HG02973 (cell line): ENCODE measurements around the gene CDR2L.
"Not testable (repeated sequence)": the region's sequence is repeated elsewhere in the genome, so short reads cannot be mapped to it uniquely, and the experiment has no call there.

Source experiments
- ATAC-seq: cut with Tn5 transposase; IDR thresholded peaks from one replicate; pipeline ENCODE4 v1.9.1; 2021; ENCODE audit warnings: moderate library complexity; ENCODE audit not compliant: unreplicated experiment

Gene CDR2L

DNA sequence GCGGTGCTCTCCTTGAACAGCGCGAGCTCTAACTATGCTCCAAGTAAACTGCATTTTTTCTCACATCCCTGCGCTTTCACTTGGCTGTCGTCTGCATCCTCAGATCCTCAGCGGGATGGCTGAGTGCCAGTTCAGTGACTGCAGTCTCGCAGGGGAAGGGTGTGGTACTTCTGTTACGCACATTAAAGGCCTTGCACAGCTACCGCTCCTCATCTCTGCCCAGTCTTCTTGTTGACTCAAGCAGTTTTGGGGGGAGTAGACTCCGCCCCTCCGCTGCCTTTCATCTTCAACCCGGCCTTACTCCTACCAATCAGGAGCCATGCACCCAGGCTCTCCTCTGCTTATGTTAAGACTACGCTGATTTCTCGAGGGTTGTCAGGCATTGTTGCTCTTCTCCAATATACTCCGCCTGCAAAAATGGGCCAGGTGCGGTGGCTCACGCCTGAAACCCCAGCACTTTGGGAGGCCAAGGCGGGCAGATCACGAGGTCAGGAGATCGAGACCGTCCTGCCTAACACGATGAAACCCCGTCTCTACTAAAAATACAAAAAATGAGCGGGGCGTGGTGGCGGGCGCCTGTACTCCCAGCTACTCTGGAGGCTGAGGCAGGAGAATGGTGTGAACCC, 49.3 kb downstream of the CDR2L start:
- ATAC-seq = no peak

DNA sequence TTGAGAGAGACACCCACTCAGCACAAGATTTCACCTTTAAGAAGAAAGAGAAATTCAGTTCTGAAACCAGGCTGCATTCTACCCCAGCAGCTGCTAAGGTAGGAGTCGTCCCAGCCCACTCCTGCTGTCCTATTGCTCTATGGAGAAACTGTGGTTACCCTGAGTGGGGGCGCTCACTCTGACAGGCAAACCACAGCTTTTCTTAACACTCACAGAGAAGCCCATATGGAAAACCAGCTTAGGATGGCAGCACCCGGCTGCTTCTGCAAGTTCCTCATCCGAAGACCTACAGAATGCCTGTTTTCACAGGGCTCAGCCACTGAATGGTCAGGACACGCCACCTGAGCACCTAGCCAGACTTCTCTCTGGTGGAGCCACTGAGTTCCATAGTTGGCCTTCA, 51.8 kb downstream of the CDR2L start:
- ATAC-seq = no peak

DNA sequence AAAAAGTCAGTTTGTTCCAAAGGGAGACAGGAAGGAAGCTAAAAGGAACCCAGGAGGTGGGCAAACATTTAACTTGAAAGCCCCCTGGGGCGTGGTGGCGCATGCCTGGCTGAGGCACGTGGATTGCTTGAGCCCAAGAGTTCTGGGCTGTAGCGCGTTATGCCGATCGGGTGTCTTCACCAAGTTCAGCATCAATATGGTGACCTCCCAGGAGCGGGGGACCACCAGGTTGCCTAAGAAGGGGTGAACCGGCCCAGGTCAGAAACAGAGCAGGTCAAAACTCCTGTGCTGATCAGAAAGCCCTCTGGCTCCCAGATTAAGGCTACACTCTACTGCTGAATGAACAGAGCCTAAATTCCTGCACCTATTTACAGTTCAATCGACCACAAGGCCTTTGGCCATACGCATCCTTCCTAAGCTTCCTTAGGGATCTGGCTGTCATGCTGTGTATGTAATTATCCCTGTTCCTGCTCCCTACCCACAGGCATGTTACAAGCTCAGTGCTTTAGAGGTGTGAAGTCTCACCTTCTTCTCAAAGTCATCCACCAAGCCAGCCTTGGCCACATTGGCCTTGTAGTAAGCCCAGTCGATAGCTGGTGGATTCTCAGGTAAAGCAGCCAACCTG, 54.3 kb downstream of the CDR2L start:
- ATAC-seq = no peak

DNA sequence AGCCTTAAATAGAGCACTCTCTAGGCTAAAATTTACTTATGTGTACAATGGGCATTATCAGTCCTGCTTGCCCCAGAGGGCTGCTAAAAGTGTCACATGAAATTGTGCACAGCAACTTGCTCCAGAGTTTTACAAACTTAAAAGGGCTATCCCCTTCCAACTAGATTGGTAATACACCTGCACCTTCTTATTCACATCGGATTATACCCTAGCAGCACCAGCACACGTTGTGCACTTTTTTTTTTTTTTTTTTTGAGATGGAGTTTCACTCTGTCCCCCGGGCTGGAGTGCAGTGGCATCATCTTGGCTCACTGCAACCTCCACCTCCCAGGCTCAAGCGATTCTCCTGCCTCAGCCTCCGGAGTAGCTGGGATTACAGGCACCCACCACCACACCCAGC, 56.4 kb downstream of the CDR2L start:
- ATAC-seq = not testable (repeated sequence)

DNA sequence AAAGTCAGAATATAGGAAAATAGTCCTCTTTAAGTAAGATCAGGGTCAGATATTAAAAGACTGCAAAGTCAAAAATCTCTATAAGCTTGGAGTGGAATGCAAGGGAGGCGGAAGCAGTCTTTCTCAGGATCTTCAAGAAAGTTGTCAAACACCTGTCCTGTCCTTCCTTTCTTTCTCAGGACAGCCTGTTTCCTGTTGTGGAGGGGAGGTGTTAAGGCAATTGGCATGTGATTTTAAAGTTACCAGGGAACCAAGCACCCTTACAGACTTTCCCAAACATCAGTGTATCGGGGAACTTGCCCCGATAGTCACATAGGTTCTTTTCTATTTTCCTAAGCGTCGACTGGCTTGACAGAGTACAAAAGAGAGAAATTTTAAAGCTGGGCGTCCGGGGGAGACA, 57.3 kb downstream of the CDR2L start:
- ATAC-seq = no peak

DNA sequence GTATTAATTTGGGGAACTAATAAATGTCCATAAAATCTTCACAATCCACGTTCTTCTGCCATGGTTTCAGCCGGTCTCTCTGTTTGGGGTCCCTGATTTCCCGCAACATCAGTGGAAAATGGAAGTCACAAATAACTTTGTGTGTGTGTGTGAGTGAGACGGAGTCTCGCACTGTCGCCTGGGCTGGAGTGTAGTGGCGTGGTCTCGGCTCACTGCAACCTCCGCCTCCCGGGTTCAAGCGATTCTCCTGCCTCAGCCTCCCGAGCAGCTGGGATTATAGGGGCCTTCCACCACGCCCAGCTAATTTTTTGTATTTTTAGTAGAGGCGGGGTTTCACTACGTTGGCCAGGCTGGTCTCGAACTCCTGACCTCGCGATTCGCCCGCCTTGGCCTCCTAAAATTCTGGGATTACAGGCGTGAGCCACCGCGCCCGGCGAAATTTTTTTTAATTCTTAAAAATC, 58.5 kb downstream of the CDR2L start:
- ATAC-seq = not testable (repeated sequence)

DNA sequence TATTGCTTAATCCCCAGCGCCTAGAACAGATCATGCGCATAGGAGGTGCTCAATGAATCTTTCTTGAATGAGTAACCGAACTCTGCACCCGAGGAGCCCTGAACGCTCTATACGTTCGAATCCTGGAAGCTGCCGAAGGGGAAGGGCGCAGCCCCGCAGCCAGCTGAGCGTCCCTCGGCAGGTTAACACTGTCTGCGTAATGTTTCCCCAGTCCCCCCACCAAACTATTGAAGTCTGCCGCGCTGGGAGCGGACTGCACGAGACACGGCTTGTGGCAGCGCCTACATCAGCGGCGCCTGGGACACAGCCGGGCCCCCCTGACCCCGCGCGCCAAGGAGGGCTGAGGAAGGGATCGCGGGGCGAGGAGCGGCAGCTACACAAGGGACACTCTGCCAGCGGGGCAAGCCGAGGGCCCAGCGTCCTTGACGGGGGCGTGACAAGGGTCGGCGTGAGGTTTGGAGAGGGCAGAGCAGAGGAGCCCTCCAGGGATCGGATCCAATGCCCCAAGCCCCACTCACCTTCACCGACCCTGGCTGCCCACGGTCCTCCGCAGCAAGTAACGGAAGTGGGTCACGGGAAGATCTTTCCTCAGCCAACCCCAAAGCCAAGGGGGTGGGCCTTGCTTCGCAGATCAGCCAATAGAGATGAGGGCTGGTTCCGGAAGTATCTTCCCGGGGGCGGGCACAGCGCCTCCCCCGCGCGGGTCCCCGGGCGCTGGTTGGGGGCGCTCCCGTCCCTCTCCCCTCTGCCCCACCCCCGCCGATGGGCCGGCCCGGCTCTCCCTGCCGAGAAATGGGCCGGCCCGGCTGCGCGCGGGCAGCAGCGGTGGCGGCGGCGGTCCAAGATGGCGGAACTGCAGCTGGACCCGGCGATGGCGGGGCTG, 59.2 kb downstream of the CDR2L start, which contains the start of the genes ATP5PD and KCTD2:
Gene ATP5PD (minus strand): TSS at position 563 of the 883 bp plus-strand sequence. CDS start 4,319 bp downstream, outside the sequence.
Gene KCTD2 (plus strand): TSS at position 819 of the 883 bp plus-strand sequence. CDS start 26 bp downstream, at position 845.
- peak; percentile 89 for ATAC-seq

DNA sequence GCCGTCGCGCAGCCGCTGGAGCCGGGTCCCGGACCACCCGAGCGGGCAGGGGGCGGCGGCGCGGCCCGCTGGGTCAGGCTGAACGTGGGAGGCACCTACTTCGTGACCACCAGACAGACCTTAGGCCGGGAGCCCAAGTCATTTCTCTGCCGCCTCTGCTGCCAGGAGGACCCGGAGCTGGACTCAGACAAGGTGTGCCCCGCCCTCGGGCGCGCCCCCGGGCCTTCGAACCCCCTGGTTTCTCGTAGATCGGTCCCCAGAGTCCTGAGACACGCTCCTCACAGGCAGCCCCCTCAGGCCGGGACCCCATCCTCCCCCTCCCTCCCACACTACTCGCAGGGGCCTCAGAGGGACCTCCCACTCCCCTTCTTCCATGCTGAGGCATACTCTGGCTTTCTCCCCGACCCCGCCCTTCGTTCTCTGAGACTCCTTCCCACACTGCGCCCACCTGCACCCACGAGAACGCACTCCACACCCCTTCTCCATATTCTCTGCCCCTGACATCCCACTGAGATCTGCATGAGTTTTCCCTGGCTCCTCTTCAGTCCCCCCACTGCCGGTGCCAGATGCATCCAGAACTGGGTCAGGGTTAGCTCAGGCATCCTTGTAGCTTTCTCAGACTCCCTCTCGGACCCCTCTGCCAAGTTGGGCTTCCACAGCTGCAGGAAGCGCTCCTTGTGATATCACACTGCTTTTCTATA, 60.1 kb downstream of the CDR2L start:
- ATAC-seq = peak; percentile 13

DNA sequence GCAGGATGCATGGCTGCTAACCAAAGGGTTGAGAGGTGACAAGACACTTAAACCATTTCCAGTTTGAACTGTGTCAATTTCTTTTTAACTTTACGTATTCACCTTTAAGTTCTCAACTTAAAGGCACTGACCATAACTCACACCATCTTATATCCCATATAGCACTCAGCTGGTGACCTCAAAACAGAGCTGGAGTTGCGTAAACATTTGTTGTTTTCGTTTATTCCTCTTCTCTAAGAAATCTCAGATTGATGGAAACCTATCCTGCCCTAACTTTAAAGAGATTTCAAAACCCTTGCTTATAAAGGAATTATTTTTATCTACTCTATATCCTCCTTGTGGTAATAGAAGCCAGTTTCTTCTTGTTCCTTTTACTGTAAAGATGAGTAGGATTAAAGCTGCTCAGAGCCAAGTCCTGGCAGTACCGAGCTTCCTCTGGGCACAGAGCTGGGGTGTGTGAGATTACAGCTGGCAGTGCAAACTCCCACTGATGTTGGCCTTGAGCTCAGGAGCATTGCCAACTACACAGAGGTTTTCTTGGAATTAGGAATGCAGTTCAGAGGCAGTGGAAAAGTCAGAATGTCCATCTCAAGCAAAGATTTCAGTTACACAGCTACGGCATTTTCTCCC, 60.9 kb downstream of the CDR2L start:
- ATAC-seq = no peak

DNA sequence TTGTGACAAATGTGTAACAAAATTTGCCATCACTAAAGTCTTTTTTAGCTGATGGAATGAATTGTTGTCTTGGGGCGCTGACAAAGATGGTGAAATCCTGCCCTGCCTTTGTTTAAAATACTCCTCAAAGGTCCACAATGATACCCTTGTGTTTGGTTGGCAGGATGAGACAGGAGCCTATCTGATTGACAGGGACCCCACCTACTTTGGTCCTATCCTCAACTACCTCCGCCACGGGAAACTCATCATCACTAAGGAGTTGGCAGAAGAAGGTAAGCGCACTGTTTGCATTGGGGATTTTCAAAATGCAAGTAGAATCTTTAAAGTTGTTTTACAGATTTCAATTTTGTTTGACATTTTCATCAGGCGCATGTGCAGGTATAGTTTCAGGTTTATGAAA, 61.6 kb downstream of the CDR2L start:
- no peak for ATAC-seq

DNA sequence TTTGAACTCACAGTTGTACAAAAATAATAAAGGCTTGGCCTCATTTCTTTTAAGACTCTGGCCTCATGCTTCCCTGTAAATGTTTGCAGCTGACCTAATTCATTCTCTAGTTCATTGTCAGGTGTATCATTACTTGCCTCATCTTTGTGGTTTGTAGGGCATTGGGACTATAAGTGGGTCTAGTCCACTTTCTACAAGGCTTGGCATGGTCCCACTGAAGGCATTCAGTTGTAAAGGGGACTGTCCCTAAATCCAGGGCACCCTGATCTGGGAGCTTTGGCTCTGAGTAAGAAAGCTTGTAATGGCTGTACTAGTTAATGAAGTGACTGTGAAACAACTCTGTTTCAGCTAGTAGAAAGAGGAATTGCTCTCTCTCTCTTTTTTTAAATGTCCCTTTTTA, 62.3 kb downstream of the CDR2L start:
- ATAC-seq = no peak

DNA sequence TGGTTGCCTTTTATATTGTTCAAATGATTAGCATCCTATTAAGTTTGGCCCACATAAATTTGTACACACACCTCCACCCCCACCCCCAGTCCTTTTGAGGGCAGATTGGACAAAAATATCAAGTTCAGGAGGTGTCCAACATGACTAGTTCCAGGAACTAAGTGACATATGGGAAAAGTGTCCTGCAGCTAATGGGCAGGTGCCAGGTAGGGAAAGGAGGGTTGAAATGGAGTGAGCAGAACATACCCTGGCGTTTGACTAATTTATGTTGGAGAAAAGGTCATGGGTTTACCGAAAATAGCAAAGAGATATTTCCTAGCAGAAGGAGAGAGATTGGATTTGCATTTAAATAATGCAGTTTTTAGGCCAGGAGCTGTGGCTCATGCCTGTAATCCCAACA, 64.5 kb downstream of the CDR2L start:
- no peak for ATAC-seq
